Keratinocyte (primary cell): Measurements from ENCODE around the gene ALG12. TPM values are rescaled to one million over a fixed set of nuclear protein-coding genes. Genes with fewer than 3 reads are reported as not detected.

Experiments
- DNase-seq: peaks from one replicate; pipeline ENCODE4 v3.0.0-alpha.2; 2011; ENCODE audit warnings: low read depth, missing footprints, low spot score
- FAIRE-seq: peaks from 2 replicates; lab custom pipeline; 2011; peaks lifted over from hg19 to GRCh38; lab: Jason Lieb, UNC
- H2AFZ ChIP-seq: 2 replicates; pipeline ENCODE4 v1.6.0; 2012; ENCODE audit warnings: low read length, control low read depth, inconsistent platforms; ENCODE audit not compliant: control insufficient read depth
- H3K27ac ChIP-seq: 2 replicates; pipeline ENCODE4 v1.5.1; 2011; ENCODE audit warnings: low read length; ENCODE audit not compliant: control insufficient read depth, insufficient read depth
- H3K27me3 ChIP-seq: 3 replicates; pipeline ENCODE4 v1.6.0; 2011; ENCODE audit warnings: low read length; ENCODE audit not compliant: control insufficient read depth, insufficient read depth; ENCODE audit errors: extremely low read depth
- H3K36me3 ChIP-seq, 2 experiments: 2 replicates in 1 of 2; 3 replicates in 1 of 2; pipeline ENCODE4 v1.5.1; 2011; ENCODE audit warnings: low read length in 2 of 2, mild to moderate bottlenecking in 1 of 2; ENCODE audit not compliant: control insufficient read depth in 2 of 2, insufficient read depth in 2 of 2; ENCODE audit errors: extremely low read depth in 1 of 2
- H3K4me1 ChIP-seq: 3 replicates; pipeline ENCODE4 v1.5.1; 2011; ENCODE audit warnings: low read length; ENCODE audit not compliant: control insufficient read depth, insufficient read depth; ENCODE audit errors: extremely low read depth
- H3K4me2 ChIP-seq: 3 replicates; pipeline ENCODE4 v1.6.0; 2011; ENCODE audit warnings: low read depth, low read length; ENCODE audit not compliant: control insufficient read depth, insufficient read depth; ENCODE audit errors: extremely low read depth
- H3K4me3 ChIP-seq, 3 experiments: fragments of 200-600 bp in 1 of 3; sonication (generic) in 1 of 3; 2 replicates in 2 of 3; 3 replicates in 1 of 3; pipeline ENCODE4 v1.5.1; 2011 to 2016; ENCODE audit warnings: low read length in 3 of 3, mild to moderate bottlenecking in 3 of 3, control low read depth in 2 of 3, inconsistent platforms in 1 of 3, low read depth in 1 of 3, mixed read lengths in 1 of 3, mixed run types in 1 of 3, moderate library complexity in 1 of 3; ENCODE audit not compliant: control insufficient read depth in 2 of 3, insufficient read depth in 2 of 3; ENCODE audit errors: extremely low read depth in 1 of 3
- H3K79me2 ChIP-seq: 2 replicates; pipeline ENCODE4 v1.6.0; 2012; ENCODE audit warnings: low read length; ENCODE audit not compliant: control insufficient read depth, insufficient read depth
- H3K9ac ChIP-seq: 3 replicates; pipeline ENCODE4 v1.6.0; 2011; ENCODE audit warnings: low read length; ENCODE audit not compliant: control insufficient read depth, insufficient read depth; ENCODE audit errors: extremely low read depth
- H3K9me1 ChIP-seq: 3 replicates; pipeline ENCODE4 v1.6.0; 2011; ENCODE audit warnings: low read length; ENCODE audit not compliant: control insufficient read depth, insufficient read depth; ENCODE audit errors: extremely low read depth
- H3K9me3 ChIP-seq: 2 replicates; pipeline ENCODE4 v1.5.1; 2012; ENCODE audit warnings: low read depth, low read length; ENCODE audit not compliant: control insufficient read depth
- H4K20me1 ChIP-seq: 3 replicates; pipeline ENCODE4 v1.6.0; 2011; ENCODE audit warnings: low read length; ENCODE audit not compliant: control insufficient read depth, insufficient read depth; ENCODE audit errors: extremely low read depth
- EZH2 ChIP-seq: IDR thresholded peaks from one replicate; pipeline ENCODE4 v1.6.1; 2012; ENCODE audit warnings: inconsistent platforms, mild to moderate bottlenecking, low read length, moderate library complexity
- dilution Hi-C: fragments of 300-500 bp; cut with MboI; formaldehyde crosslinking; loops from one replicate; pipeline ENCODE4 v1.7.0; 2020; ENCODE audit warnings: low sequenced_read_pairs; ENCODE audit not compliant: extremely low pct_ligation_motif_present
- polyA plus RNA-seq, 5 experiments: library from polyadenylated mRNA; depleted of rRNA in 3 of 5; stranded (reverse) in 3 of 5; stranded (forward) in 1 of 5; unstranded in 1 of 5; fragments of >200 nt; gene quantifications; 1 replicate in 1 of 5; 2 replicates in 3 of 5; 3 replicates in 1 of 5; pipeline versions ENCODE4 v1.2.1 to v1.2.3, GENCODE V29; 2011 to 2012; ENCODE audit warnings: missing spikeins in 2 of 5, low read depth in 1 of 5, low replicate concordance in 1 of 5
- TF ChIP-seq, protein P1 (sequence below), 3 experiments: IDR thresholded peaks in 1 of 3; conservative IDR thresholded peaks in 1 of 3; optimal IDR thresholded peaks in 1 of 3; 2 replicates in 2 of 3; 3 replicates in 1 of 3; pipeline versions ENCODE3 to v1.5.1; 2011; ENCODE audit warnings: low read length in 3 of 3, mild to moderate bottlenecking in 3 of 3, moderate library complexity in 2 of 3, control low read depth in 1 of 3, inconsistent platforms in 1 of 3; ENCODE audit not compliant: insufficient read depth in 2 of 3; ENCODE audit errors: extremely low read depth in 1 of 3

ALG12 gene
- polyA plus RNA-seq, 1 donor (not counting 4 experiments of a cell fraction or from before 2014, with no cell fraction given), result 6.3 TPM

- Histone ChIP-seq H4K20me1 (no peaks in the 10 kb centered on the region), H3K79me2 (no peaks in the 10 kb centered on the region), H3K9ac (no peak overlapping the region), H3K4me3 (no peak overlapping the region), H3K9me3 (no peaks in the 10 kb centered on the region), H3K4me1 (peaks cover 22% of the 10 kb centered on the region), H3K27me3 (peaks cover 14% of the 10 kb centered on the region), H3K27ac (no peak overlapping the region), H3K4me2 (no peak overlapping the region), H2AFZ (no peak overlapping the region), H3K36me3 (no peaks in the 10 kb centered on the region), H3K9me1 (no peaks in the 10 kb centered on the region)
- no peak for TF ChIP-seq EZH2
- TF ChIP-seq, protein P1, sequence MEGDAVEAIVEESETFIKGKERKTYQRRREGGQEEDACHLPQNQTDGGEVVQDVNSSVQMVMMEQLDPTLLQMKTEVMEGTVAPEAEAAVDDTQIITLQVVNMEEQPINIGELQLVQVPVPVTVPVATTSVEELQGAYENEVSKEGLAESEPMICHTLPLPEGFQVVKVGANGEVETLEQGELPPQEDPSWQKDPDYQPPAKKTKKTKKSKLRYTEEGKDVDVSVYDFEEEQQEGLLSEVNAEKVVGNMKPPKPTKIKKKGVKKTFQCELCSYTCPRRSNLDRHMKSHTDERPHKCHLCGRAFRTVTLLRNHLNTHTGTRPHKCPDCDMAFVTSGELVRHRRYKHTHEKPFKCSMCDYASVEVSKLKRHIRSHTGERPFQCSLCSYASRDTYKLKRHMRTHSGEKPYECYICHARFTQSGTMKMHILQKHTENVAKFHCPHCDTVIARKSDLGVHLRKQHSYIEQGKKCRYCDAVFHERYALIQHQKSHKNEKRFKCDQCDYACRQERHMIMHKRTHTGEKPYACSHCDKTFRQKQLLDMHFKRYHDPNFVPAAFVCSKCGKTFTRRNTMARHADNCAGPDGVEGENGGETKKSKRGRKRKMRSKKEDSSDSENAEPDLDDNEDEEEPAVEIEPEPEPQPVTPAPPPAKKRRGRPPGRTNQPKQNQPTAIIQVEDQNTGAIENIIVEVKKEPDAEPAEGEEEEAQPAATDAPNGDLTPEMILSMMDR (optimal IDR thresholded peaks at IDR 0.05 in 1 of 3, IDR thresholded peaks at IDR 0.05 in 1 of 3, conservative IDR thresholded peaks at IDR 0.05 in 1 of 3; ENCODE audit: extremely low read depth in 1 of 3, insufficient read depth in 2 of 3, low read length in 3 of 3), result no peak
- no peak for DNase-seq
- no peak for FAIRE-seq
- dilution Hi-C loops, result no loop called here
Measured at GRCh38 chr22:49933236-49934159, 15.3 kb upstream of the ALG12 start.

GRCh38 chr22:49930596-49931412 lies 12.6 kb upstream of the ALG12 start:
- no peak overlapping the region for H3K27ac ChIP-seq
- H3K9ac ChIP-seq, result no peak overlapping the region
- FAIRE-seq (peak; percentile 74), DNase-seq (no peak)
- H3K9me1 ChIP-seq, result no peaks in the 10 kb centered on the region
- dilution Hi-C loops, result no loop called here
- H3K36me3 ChIP-seq, result peaks cover 0 to 12% of the 10 kb centered on the region in 2 experiments
- no peak overlapping the region for H3K4me3 ChIP-seq
- no peaks in the 10 kb centered on the region for H4K20me1 ChIP-seq
- TF ChIP-seq, protein P1 (optimal IDR thresholded peaks at IDR 0.05 in 1 of 3, IDR thresholded peaks at IDR 0.05 in 1 of 3, conservative IDR thresholded peaks at IDR 0.05 in 1 of 3; ENCODE audit: extremely low read depth in 1 of 3, insufficient read depth in 2 of 3, low read length in 3 of 3), result peak in 2 of 3 experiments; percentile 24 to 77
- no peak for TF ChIP-seq EZH2
- no peak overlapping the region for H2AFZ ChIP-seq
- peaks cover 19% of the 10 kb centered on the region for H3K4me1 ChIP-seq
- no peak overlapping the region for H3K4me2 ChIP-seq
- no peaks in the 10 kb centered on the region for H3K9me3 ChIP-seq
- H3K27me3 ChIP-seq, result peaks cover 8% of the 10 kb centered on the region
- no peaks in the 10 kb centered on the region for H3K79me2 ChIP-seq
